Measurements from ENCODE around the gene EIF4A3.
A peak's percentile ranks its signal among the peaks of the same experiment; 100 is the strongest.

The EIF4A3 gene

GRCh38 chr17:80111702-80112470 lies 35.0 kb downstream of the EIF4A3 start:
- Mint-ChIP-seq H3K27me3 (ENCODE audit: low read depth) (peaks cover 8% of the 10 kb centered on the region), H3K4me3 (no peak overlapping the region), H3K4me1 (no peaks in the 10 kb centered on the region), H3K27ac (peak overlapping the region in 1 of 3 experiments; percentile 54), H3K9me3 (peaks cover 10% of the 10 kb centered on the region), H3K36me3 (ENCODE audit: low read depth) (peaks cover 19% of the 10 kb centered on the region)
- TF ChIP-seq CTCF (IDR thresholded peaks at IDR 0.05; ENCODE audit: unreplicated experiment in 3 of 3), result no peak

GRCh38 chr17:80110927-80111701 lies 35.8 kb downstream of the EIF4A3 start:
- peak overlapping the region in 1 of 3 experiments; percentile 54 for H3K27ac Mint-ChIP-seq
- no peak overlapping the region for H3K4me3 Mint-ChIP-seq
- peaks cover 2% of the 10 kb centered on the region for H3K4me1 Mint-ChIP-seq
- H3K9me3 Mint-ChIP-seq, result peaks cover 10% of the 10 kb centered on the region
- TF ChIP-seq CTCF (IDR thresholded peaks at IDR 0.05; ENCODE audit: unreplicated experiment in 3 of 3), result no peak
- H3K27me3 Mint-ChIP-seq (ENCODE audit: low read depth), result peaks cover 5% of the 10 kb centered on the region
- peaks cover 19% of the 10 kb centered on the region for H3K36me3 Mint-ChIP-seq (ENCODE audit: low read depth)

GRCh38 chr17:80110447-80110812 lies 36.5 kb downstream of the EIF4A3 start:
- Mint-ChIP-seq H3K4me1 (peaks cover 8% of the 10 kb centered on the region), H3K27me3 (ENCODE audit: low read depth) (peaks cover 7% of the 10 kb centered on the region), H3K4me3 (no peak overlapping the region), H3K36me3 (ENCODE audit: low read depth) (peaks cover 16% of the 10 kb centered on the region), H3K27ac (no peak overlapping the region), H3K9me3 (peaks cover 8% of the 10 kb centered on the region)
- TF ChIP-seq CTCF (IDR thresholded peaks at IDR 0.05; ENCODE audit: unreplicated experiment in 3 of 3), result no peak

- H3K27ac Mint-ChIP-seq, result no peak overlapping the region
- H3K4me3 Mint-ChIP-seq, result no peak overlapping the region
- peaks cover 7% of the 10 kb centered on the region for H3K27me3 Mint-ChIP-seq (ENCODE audit: low read depth)
- H3K4me1 Mint-ChIP-seq, result peaks cover 8% of the 10 kb centered on the region
- H3K9me3 Mint-ChIP-seq, result peaks cover 2% of the 10 kb centered on the region
- no peak for TF ChIP-seq CTCF (IDR thresholded peaks at IDR 0.05; ENCODE audit: unreplicated experiment in 3 of 3)
- H3K36me3 Mint-ChIP-seq (ENCODE audit: low read depth), result peaks cover 10% of the 10 kb centered on the region
Observed at GRCh38 chr17:80109713-80110446, 37.0 kb downstream of the EIF4A3 start.

- Mint-ChIP-seq H3K9me3 (no peaks in the 10 kb centered on the region), H3K4me1 (peaks cover 12% of the 10 kb centered on the region), H3K27me3 (ENCODE audit: low read depth) (peaks cover 7% of the 10 kb centered on the region), H3K4me3 (no peak overlapping the region), H3K27ac (no peak overlapping the region), H3K36me3 (ENCODE audit: low read depth) (peaks cover 3% of the 10 kb centered on the region)
- TF ChIP-seq CTCF (IDR thresholded peaks at IDR 0.05; ENCODE audit: unreplicated experiment in 3 of 3), result no peak
Observed at GRCh38 chr17:80109066-80109660, 37.8 kb downstream of the EIF4A3 start.

All from nephron (organoid).